Spleen (tissue), 3 donors: ENCODE measurements around the gene EHBP1L1.

ENCODE experiments used
- POLR2A ChIP-seq, 3 donors: fragments of 450-650 bp; IDR thresholded peaks; one replicate each; pipeline ENCODE4 v1.5.1; 2017; ENCODE audit warnings: antibody characterized with exemption in 3 of 3, mild to moderate bottlenecking in 1 of 3
- POLR2AphosphoS5 ChIP-seq, 3 donors: sonication (generic); formaldehyde crosslinking; IDR thresholded peaks; one replicate each; pipeline ENCODE4 v1.5.1; 2017; ENCODE audit warnings: antibody characterized with exemption in 3 of 3

- TF ChIP-seq POLR2AphosphoS5 (IDR thresholded peaks at IDR 0.05) (peak; percentile 54 to 82 (median 75)), POLR2A (IDR thresholded peaks at IDR 0.05) (no peak)
Measured at GRCh38 chr11:65558002-65558929, 17.6 kb upstream of the EHBP1L1 start, which contains the start of gene LTBP3.
